Neural crest cell (in vitro differentiated cells): ENCODE results near the gene RIMS1. TPM values are rescaled to one million over a fixed set of nuclear protein-coding genes. Genes with fewer than 3 reads are reported as not detected.

Source experiments
- DNase-seq: peaks from one replicate; pipeline ENCODE4 v3.0.0; 2021; ENCODE audit warnings: low read depth, mixed read lengths, low spot score
- H3K27ac Mint-ChIP-seq: one replicate; pipeline ENCODE4 v1.8.0; 2021; ENCODE audit warnings: mild to moderate bottlenecking, mixed read lengths; ENCODE audit not compliant: unreplicated experiment
- H3K27me3 Mint-ChIP-seq: 2 replicates; pipeline ENCODE4 v1.8.0; 2021; ENCODE audit warnings: low read depth, mild to moderate bottlenecking, mixed read lengths
- H3K36me3 Mint-ChIP-seq: 2 replicates; pipeline ENCODE4 v1.8.0; 2021; ENCODE audit warnings: low read depth, mild to moderate bottlenecking, mixed read lengths
- H3K4me1 Mint-ChIP-seq: 2 replicates; pipeline ENCODE4 v1.8.0; 2021; ENCODE audit warnings: mixed read lengths
- H3K4me3 Mint-ChIP-seq: one replicate; pipeline ENCODE4 v1.8.0; 2021; ENCODE audit warnings: mild to moderate bottlenecking, mixed read lengths
- H3K9me3 Mint-ChIP-seq: 2 replicates; pipeline ENCODE4 v1.8.0; 2021; ENCODE audit warnings: mixed read lengths
- total RNA-seq: library from RNA; stranded (reverse); gene quantifications from 2 replicates; pipeline ENCODE4 v1.2.1, GENCODE V29; 2021
- TF ChIP-seq, protein P1 (sequence below): fragments of 200-600 bp; sonication (generic); conservative IDR thresholded peaks from 2 replicates; pipeline ENCODE4 v1.5.0; 2021; ENCODE audit warnings: antibody characterized with exemption, mild to moderate bottlenecking

Gene RIMS1
- total RNA-seq, 1 donor from 2014 or later, result 4.5 TPM

DNA sequence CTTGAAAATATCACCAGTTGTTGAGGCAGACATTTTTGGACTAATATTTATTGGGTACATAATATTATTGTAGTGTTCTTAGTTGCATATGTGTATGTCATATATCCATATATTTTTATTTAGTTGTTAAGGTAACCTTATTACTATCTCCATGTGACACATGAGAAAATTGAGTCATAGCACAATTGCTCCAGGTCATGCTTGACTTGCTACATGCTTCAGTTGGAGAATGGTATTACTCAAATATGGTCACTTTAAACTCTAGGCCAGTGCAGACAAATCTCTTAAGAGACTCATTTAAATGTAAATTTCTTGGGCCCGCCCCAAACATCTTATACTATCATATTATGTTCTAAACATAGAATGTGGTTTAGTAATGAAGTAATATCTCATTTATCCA is 246.1 kb downstream of the RIMS1 start:
- Mint-ChIP-seq H3K36me3 (no peaks in the 10 kb centered on the region), H3K27me3 (no peaks in the 10 kb centered on the region), H3K9me3 (no peaks in the 10 kb centered on the region), H3K4me3 (no peak overlapping the region), H3K27ac (no peak overlapping the region), H3K4me1 (no peaks in the 10 kb centered on the region)
- DNase-seq, result no peak
- TF ChIP-seq, protein P1, sequence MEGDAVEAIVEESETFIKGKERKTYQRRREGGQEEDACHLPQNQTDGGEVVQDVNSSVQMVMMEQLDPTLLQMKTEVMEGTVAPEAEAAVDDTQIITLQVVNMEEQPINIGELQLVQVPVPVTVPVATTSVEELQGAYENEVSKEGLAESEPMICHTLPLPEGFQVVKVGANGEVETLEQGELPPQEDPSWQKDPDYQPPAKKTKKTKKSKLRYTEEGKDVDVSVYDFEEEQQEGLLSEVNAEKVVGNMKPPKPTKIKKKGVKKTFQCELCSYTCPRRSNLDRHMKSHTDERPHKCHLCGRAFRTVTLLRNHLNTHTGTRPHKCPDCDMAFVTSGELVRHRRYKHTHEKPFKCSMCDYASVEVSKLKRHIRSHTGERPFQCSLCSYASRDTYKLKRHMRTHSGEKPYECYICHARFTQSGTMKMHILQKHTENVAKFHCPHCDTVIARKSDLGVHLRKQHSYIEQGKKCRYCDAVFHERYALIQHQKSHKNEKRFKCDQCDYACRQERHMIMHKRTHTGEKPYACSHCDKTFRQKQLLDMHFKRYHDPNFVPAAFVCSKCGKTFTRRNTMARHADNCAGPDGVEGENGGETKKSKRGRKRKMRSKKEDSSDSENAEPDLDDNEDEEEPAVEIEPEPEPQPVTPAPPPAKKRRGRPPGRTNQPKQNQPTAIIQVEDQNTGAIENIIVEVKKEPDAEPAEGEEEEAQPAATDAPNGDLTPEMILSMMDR, result no peak

DNA sequence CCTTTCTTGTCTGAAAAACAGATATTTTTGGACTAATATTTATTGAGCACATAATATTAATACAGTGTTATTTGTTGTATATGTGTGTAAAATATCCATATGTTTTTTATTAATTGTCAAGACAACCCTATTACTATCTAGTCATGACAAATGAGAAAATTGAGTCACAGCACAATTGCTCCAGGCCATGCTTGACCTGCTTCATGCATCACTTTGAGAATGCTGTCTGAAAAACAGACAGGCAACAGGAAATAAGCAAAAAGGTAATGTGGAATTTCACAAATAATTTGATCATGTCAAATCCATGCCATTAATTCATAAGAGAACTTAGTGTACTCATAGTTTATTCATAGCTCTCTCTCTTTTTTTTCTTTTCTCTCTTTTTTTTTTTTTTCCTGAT is 246.5 kb downstream of the RIMS1 start:
- no peak for DNase-seq
- Mint-ChIP-seq H3K27ac (no peak overlapping the region), H3K4me3 (no peak overlapping the region), H3K9me3 (no peaks in the 10 kb centered on the region), H3K27me3 (no peaks in the 10 kb centered on the region), H3K4me1 (no peaks in the 10 kb centered on the region), H3K36me3 (no peaks in the 10 kb centered on the region)
- TF ChIP-seq, protein P1, result no peak

DNA sequence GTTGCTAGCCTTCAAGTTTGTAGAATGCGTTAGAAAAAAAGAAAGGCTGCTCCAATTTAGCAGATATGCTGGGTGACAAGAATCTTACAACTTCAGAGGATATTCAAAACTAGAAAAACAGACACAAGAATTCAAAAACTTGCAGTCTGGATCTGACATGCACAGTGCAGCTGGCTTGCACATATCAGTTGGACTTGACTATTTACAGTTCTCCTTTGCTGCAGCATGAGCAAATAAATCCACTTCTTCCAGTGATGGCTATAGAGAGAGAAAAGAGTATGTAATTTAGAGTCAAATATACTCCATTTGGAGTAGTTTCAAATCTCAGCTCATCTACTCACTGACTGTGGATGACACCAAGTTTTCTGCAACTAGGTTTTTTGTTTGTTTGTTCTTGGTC is 247.0 kb downstream of the RIMS1 start:
- no peak for DNase-seq
- Mint-ChIP-seq H3K27me3 (no peaks in the 10 kb centered on the region), H3K9me3 (no peaks in the 10 kb centered on the region), H3K27ac (no peak overlapping the region), H3K36me3 (no peaks in the 10 kb centered on the region), H3K4me1 (no peaks in the 10 kb centered on the region), H3K4me3 (no peak overlapping the region)
- TF ChIP-seq, protein P1, result no peak

DNA sequence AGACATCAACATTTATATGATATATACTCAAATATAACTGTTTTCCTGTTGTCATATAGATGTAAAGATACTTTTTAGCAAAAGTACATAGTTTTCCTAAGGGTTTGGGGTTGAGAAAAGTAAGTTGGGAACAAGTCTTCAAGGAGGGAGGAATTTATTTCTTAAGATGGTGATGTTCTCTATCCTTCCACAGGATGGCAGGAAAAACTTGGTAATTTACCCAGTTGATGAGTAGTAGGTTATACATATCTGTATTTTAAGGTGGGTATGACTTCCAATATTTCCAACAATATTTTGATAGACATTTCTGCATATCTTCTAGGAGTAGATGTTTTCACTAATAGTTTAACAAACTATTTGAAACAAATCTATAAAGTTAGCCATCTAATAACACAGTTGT is 254.4 kb downstream of the RIMS1 start:
- no peaks in the 10 kb centered on the region for H3K4me1 Mint-ChIP-seq
- no peaks in the 10 kb centered on the region for H3K27me3 Mint-ChIP-seq
- no peaks in the 10 kb centered on the region for H3K9me3 Mint-ChIP-seq
- TF ChIP-seq, protein P1, result no peak
- H3K27ac Mint-ChIP-seq, result no peak overlapping the region
- H3K36me3 Mint-ChIP-seq, result peaks cover 2% of the 10 kb centered on the region
- no peak overlapping the region for H3K4me3 Mint-ChIP-seq
- no peak for DNase-seq

DNA sequence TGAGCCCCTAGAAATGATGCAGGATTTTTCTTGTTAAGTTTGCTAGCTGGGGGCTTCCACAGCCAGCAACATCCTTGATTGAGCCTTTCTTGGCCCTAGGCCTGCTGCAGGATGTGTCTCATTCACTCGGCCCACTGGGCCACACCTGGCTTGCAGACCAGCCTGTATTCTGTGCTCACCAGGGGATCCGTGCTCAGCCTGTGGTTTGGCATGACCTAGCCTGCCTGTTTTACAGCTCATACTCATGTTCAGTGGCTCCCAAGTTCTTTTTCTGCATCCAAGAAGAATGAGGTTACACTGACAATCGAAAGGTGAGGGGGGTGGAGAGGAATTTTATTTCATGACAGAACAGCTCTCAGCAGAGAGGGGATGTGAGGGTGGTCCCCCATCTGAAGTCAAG is 263.4 kb downstream of the RIMS1 start:
- DNase-seq, result no peak
- Mint-ChIP-seq H3K36me3 (peaks cover 9% of the 10 kb centered on the region), H3K9me3 (peaks cover 10% of the 10 kb centered on the region)

More for the DNA sequence above, 263.4 kb downstream of the RIMS1 start:
- Mint-ChIP-seq H3K27ac (no peak overlapping the region), H3K4me3 (no peak overlapping the region), H3K4me1 (peaks cover 5% of the 10 kb centered on the region), H3K27me3 (no peaks in the 10 kb centered on the region)
- TF ChIP-seq, protein P1, result no peak
